ENCODE results near the gene USP12. TPM values are rescaled to one million over a fixed set of nuclear protein-coding genes. Genes with fewer than 3 reads are reported as not detected.
A peak's percentile ranks its signal among the peaks of the same experiment; 100 is the strongest.
"Not testable (repeated sequence)": the region's sequence is repeated elsewhere in the genome, so short reads cannot be mapped to it uniquely, and the experiment has no call there.

USP12 gene
- 10 to 100 TPM; 26.4 to 50.7 (median 31.7) TPM for total RNA-seq

GRCh38 chr13:27171244-27171826 is at the start of gene USP12:
Gene USP12 (minus strand): TSS chr13:27171811. CDS start chr13:27171639, 172 bp downstream.
- Histone ChIP-seq H3K9me3 (no peaks in the 10 kb centered on the region), H3K27me3 (no peaks in the 10 kb centered on the region), H3K4me1 (peaks cover 57% of the 10 kb centered on the region), H3K36me3 (no peaks in the 10 kb centered on the region), H3K27ac (peak within 1 kb of the TSS; percentile 94), H3K4me3 (peak within 1 kb of the TSS; percentile 86)
- 6% methylated on average over 3 of the region's 88 CpGs for WGBS
- TF ChIP-seq EP300 (IDR thresholded peaks at IDR 0.05): no peak
- TF ChIP-seq, protein P1, sequence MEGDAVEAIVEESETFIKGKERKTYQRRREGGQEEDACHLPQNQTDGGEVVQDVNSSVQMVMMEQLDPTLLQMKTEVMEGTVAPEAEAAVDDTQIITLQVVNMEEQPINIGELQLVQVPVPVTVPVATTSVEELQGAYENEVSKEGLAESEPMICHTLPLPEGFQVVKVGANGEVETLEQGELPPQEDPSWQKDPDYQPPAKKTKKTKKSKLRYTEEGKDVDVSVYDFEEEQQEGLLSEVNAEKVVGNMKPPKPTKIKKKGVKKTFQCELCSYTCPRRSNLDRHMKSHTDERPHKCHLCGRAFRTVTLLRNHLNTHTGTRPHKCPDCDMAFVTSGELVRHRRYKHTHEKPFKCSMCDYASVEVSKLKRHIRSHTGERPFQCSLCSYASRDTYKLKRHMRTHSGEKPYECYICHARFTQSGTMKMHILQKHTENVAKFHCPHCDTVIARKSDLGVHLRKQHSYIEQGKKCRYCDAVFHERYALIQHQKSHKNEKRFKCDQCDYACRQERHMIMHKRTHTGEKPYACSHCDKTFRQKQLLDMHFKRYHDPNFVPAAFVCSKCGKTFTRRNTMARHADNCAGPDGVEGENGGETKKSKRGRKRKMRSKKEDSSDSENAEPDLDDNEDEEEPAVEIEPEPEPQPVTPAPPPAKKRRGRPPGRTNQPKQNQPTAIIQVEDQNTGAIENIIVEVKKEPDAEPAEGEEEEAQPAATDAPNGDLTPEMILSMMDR (IDR thresholded peaks at IDR 0.05): no peak
- peak; percentile 15 to 60 for TF ChIP-seq POLR2A (IDR thresholded peaks at IDR 0.05)
- TF ChIP-seq POLR2AphosphoS5 (IDR thresholded peaks at IDR 0.05): no peak
- DNase-seq (ENCODE audit: low spot score in 2 of 2): peak; percentile 77 to 78

DNA sequence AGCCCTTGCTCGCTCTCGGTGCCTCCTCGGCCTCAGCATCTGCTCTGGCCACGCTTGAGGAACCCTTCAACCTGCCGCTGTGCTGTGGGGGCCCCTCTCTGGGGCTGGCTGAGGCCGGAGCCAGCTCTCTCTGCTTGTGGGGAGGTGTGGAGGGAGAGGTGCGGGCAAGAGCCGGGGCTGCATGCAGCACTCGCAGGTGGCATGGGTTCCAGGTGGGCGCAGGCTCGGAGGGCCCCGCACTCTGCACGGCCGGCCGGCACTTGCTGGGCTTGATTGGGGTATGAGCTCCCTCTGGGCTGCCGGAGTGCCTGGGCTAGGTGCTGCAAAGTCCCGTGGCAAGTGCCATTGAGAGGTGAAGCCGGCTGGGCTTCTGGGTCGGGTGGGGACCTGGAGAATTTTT is 48.0 kb upstream of the USP12 start:
- peak in 1 of 2 donors; percentile 78 for DNase-seq (ENCODE audit: low spot score in 2 of 2)
- Histone ChIP-seq H3K9me3 (peaks cover 5% of the 10 kb centered on the region), H3K36me3 (no peaks in the 10 kb centered on the region), H3K4me3 (no peak overlapping the region), H3K27me3 (no peaks in the 10 kb centered on the region), H3K27ac (no peak overlapping the region), H3K4me1 (no peaks in the 10 kb centered on the region)
- WGBS: 100% methylated on average over 7 of the region's 19 CpGs
- TF ChIP-seq POLR2AphosphoS5 (IDR thresholded peaks at IDR 0.05): no peak
- TF ChIP-seq, protein P1 (IDR thresholded peaks at IDR 0.05): no peak
- no peak for TF ChIP-seq POLR2A (IDR thresholded peaks at IDR 0.05)
- no peak for TF ChIP-seq EP300 (IDR thresholded peaks at IDR 0.05)

GRCh38 chr13:27218861-27219260 is 47.2 kb upstream of the USP12 start:
- 74% methylated on average over 1 of the region's 1 CpG for WGBS
- not testable (repeated sequence) for H3K4me1 ChIP-seq; H3K4me3 ChIP-seq; H3K36me3 ChIP-seq; DNase-seq (ENCODE audit: low spot score in 2 of 2); H3K27ac ChIP-seq; H3K27me3 ChIP-seq; H3K9me3 ChIP-seq

DNA sequence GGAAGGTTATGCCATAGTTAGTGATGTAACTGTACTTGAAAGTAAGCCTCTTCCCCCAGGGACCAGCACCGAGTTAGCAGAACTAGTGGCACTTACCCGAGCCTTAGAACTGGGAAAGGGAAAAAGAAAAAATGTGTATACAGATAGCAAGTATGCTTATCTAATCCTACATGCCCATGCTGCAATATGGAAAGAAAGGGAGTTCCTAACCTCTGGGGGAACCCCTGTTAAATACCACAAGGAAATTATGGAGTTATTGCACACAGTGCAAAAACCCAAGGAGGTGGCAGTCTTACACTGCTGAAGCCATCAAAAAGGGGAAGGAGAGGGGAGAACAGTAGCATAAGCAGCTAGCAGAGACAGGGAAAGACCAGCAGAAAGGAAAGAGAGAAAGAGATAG is 46.2 kb upstream of the USP12 start:
- H3K4me3 ChIP-seq; H3K4me1 ChIP-seq; H3K27me3 ChIP-seq; H3K9me3 ChIP-seq; DNase-seq (ENCODE audit: low spot score in 2 of 2); H3K27ac ChIP-seq; H3K36me3 ChIP-seq: not testable (repeated sequence)
- 76% methylated on average over 2 of the region's 2 CpGs for WGBS

DNA sequence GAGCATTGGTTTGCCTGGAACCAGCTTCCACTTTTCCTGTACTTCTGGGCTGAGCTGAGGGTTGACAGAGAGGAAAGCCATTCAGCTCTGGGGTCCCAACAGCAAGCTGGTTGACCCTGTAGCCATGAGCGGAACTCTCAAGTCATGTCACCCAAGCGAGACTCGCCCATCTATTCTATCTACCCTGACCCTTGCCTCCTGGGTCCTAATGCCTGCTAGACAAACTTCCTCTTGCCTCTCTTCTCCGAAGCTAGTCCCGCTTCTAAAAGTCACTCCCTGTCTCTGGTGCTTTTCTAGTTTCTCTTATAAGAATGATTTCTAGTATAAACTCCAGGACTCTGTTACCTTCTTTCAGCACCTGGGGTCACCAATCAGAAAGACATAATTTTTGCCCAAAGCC is 41.8 kb upstream of the USP12 start:
- not testable (repeated sequence) for DNase-seq (ENCODE audit: low spot score in 2 of 2); H3K4me3 ChIP-seq; H3K27ac ChIP-seq; H3K27me3 ChIP-seq; H3K9me3 ChIP-seq; H3K4me1 ChIP-seq; H3K36me3 ChIP-seq
- 96% methylated on average over 5 of the region's 5 CpGs for WGBS

GRCh38 chr13:27211771-27212364 is 40.3 kb upstream of the USP12 start:
- 91% methylated on average over 4 of the region's 17 CpGs for WGBS
- peaks cover 4% of the 10 kb centered on the region for H3K9me3 ChIP-seq
- H3K27ac ChIP-seq: no peak overlapping the region
- TF ChIP-seq POLR2AphosphoS5 (IDR thresholded peaks at IDR 0.05): no peak
- TF ChIP-seq, protein P1 (IDR thresholded peaks at IDR 0.05): no peak
- no peak for TF ChIP-seq EP300 (IDR thresholded peaks at IDR 0.05)
- no peak for TF ChIP-seq POLR2A (IDR thresholded peaks at IDR 0.05)
- no peaks in the 10 kb centered on the region for H3K36me3 ChIP-seq
- H3K27me3 ChIP-seq: no peaks in the 10 kb centered on the region
- no peak overlapping the region for H3K4me3 ChIP-seq
- H3K4me1 ChIP-seq: no peaks in the 10 kb centered on the region
- no peak for DNase-seq (ENCODE audit: low spot score in 2 of 2)

GRCh38 chr13:27211271-27211670 is 39.7 kb upstream of the USP12 start:
- H3K9me3 ChIP-seq: peaks cover 4% of the 10 kb centered on the region
- WGBS: 95% methylated on average over 1 of the region's 1 CpG
- H3K27ac ChIP-seq: no peak overlapping the region
- no peaks in the 10 kb centered on the region for H3K4me1 ChIP-seq
- H3K27me3 ChIP-seq: no peaks in the 10 kb centered on the region
- TF ChIP-seq POLR2AphosphoS5 (IDR thresholded peaks at IDR 0.05) (no peak), EP300 (IDR thresholded peaks at IDR 0.05) (no peak), POLR2A (IDR thresholded peaks at IDR 0.05) (no peak)
- TF ChIP-seq, protein P1 (IDR thresholded peaks at IDR 0.05): no peak
- H3K4me3 ChIP-seq: no peak overlapping the region
- no peak for DNase-seq (ENCODE audit: low spot score in 2 of 2)
- no peaks in the 10 kb centered on the region for H3K36me3 ChIP-seq

Data from suprapubic skin (tissue), 4 donors.